Upper lobe of left lung (tissue), 4 donors: ENCODE results near the gene AMDHD2.

Experiments used
- EP300 ChIP-seq, 4 donors: sonication (generic); formaldehyde crosslinking; IDR thresholded peaks; one replicate each; pipeline ENCODE4 v1.5.1; 2017; ENCODE audit warnings: antibody characterized with exemption in 4 of 4, control low read depth in 2 of 4
- POLR2A ChIP-seq, 4 donors: fragments of 450-650 bp; IDR thresholded peaks; one replicate each; pipeline ENCODE4 v1.5.1; 2016 to 2017; ENCODE audit warnings: antibody characterized with exemption in 4 of 4, mild to moderate bottlenecking in 2 of 4
- POLR2AphosphoS5 ChIP-seq, 2 donors: sonication (generic); formaldehyde crosslinking; IDR thresholded peaks; one replicate each; pipeline ENCODE4 v1.5.1; 2017; ENCODE audit warnings: antibody characterized with exemption in 2 of 2
- TF ChIP-seq, protein P1 (sequence below), 6 experiments: fragments of 450-650 bp in 4 of 6; fragments of 200-600 bp in 2 of 6; sonication (generic) in 2 of 6; IDR thresholded peaks; one replicate each; pipeline ENCODE4 v1.5.1; 2016 to 2019; ENCODE audit warnings: antibody characterized with exemption in 6 of 6

DNA sequence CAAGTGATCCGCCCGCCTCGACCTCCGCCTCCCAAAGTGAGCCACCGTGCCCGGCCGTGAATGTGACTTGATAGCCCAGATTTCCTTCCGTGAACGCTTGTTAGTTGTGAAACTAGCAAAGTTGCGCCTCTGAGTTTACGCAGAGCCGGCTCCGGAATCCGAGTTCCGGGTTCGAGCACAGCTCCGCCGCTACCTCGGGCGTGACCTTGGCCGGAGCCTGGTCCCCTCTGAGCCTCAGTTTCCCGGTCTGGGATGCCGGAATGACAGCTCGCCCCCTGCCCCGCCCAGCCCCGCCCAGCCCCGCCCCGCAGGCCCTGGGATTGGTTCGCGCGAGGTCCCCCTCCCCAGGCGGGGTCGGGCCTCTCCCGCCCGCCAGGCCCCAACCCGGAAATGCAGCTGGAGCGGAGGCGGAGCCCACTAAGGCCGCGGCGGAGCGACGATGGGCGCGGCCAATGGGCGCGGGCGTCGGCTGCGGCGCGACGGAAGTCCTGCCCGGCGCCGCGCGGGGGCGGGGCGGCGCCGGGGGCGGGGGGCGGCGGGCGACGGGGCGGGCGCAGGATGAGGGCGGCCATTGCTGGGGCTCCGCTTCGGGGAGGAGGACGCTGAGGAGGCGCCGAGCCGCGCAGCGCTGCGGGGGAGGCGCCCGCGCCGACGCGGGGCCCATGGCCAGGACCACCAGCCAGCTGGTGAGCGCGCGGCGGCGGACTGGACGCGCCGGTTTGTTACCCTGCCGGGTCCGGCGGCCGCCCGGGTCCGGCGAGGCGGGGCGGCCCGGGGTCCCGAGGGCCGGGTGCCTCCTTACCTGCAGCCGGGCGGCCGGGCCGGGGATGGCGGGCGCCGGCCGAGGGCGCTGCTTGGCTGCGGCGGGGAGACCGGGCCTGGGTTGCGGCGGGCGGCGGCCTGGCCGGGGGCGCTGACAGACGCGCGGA, 17.5 kb downstream of the AMDHD2 start, which contains the start of gene PDPK1:
- peak; percentile 42 to 62 for TF ChIP-seq POLR2AphosphoS5 (IDR thresholded peaks at IDR 0.05)
- TF ChIP-seq, protein P1, sequence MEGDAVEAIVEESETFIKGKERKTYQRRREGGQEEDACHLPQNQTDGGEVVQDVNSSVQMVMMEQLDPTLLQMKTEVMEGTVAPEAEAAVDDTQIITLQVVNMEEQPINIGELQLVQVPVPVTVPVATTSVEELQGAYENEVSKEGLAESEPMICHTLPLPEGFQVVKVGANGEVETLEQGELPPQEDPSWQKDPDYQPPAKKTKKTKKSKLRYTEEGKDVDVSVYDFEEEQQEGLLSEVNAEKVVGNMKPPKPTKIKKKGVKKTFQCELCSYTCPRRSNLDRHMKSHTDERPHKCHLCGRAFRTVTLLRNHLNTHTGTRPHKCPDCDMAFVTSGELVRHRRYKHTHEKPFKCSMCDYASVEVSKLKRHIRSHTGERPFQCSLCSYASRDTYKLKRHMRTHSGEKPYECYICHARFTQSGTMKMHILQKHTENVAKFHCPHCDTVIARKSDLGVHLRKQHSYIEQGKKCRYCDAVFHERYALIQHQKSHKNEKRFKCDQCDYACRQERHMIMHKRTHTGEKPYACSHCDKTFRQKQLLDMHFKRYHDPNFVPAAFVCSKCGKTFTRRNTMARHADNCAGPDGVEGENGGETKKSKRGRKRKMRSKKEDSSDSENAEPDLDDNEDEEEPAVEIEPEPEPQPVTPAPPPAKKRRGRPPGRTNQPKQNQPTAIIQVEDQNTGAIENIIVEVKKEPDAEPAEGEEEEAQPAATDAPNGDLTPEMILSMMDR (IDR thresholded peaks at IDR 0.05): peak in 4 of 6 experiments; percentile 20 to 37 (median 28)
- TF ChIP-seq EP300 (IDR thresholded peaks at IDR 0.05): no peak
- TF ChIP-seq POLR2A (IDR thresholded peaks at IDR 0.05): peak in 3 of 4 donors; percentile 17 to 62 (median 20)
